Non-pigmented ciliary epithelial cell (primary cell): ENCODE measurements around the gene RFESD.
A peak's percentile ranks its signal among the peaks of the same experiment; 100 is the strongest.

ENCODE experiments used
- DNase-seq: peaks from one replicate; pipeline ENCODE4 v3.0.0-alpha.2; 2010; ENCODE audit warnings: low read depth

RFESD gene

DNA sequence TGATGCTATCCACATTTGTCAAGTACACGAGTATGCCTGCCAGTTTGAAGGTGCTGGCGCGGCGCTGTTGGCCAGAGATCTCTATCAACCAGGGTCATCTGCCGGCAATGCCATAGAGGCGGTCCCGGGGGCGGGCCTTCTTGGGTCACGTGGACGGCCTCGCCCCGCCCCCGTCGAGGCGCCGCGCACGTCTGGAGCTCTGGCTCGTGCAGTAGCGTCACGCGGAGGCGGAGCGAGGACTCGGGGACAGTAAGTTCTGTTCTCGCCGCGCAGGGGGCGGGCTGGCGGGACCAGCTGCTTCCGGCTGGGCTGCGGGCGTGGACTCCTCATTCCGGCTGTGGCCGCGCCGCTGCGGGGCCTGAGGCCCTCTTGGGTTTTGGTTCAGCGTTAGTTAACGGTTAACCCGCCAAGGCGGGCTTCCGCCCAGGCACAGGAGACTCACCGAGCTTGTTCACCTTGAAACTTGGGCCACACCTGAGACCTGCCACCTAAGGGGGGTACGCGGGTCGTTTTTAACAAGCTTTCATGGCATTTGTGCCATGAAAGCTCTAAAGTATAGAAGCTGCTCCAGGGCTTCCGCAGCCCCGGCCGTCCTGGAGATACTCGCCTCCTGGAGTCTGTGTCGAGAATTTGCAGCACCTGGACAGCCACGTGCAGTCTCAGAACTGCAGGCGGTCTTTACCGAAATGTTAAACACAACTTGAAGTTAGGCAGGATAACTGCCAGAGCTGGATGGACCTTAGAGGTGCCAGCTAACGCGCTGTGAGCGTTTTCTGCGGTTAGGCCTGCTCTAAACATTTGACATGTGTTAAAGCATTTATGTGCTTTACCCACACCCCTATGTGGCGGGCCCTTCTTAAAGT lies at the start of gene RFESD:
Gene RFESD (plus strand): TSS at position 209 of the 863 bp plus-strand sequence. CDS start 5,495 bp downstream, outside the sequence.
- DNase-seq: peak; percentile 86

DNA sequence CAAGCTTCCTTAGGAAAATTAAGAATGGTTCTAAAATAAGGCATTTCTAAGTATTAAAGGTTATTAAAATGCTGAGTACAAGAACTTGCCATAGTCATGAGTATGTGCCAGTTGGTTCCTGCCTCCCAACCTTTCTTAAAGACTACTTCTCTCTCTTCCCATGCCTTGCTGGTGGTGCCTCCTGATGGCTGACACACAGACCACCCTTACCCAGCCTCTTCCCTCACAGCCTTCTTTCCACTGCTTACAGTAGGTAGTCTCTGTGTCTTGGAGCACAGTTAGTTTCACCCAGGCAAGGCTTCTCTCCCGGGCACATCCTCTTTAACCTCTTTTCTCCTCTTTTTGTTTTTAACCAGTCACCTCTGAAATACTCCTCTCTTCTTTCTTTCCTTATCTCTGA lies 47.3 kb upstream of the RFESD start:
- no peak for DNase-seq

DNA sequence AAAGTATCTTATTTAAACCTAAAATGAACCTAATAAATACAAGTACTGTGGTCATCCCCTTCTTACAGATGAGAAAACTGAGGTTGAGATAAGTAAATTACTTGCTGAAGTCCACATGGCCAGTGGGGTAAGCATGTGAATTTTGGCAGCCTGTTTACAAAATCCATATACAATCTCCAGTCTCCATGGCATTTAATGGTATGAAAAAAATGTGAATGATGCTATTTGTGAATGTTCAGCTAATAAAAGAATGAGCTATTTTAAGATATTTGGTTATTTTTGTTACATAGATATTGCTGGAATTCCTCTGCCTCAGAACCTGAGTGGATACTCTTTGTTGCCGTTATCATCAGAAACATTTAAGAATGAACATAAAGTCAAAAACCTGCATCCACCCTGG lies 46.0 kb upstream of the RFESD start:
- no peak for DNase-seq

DNA sequence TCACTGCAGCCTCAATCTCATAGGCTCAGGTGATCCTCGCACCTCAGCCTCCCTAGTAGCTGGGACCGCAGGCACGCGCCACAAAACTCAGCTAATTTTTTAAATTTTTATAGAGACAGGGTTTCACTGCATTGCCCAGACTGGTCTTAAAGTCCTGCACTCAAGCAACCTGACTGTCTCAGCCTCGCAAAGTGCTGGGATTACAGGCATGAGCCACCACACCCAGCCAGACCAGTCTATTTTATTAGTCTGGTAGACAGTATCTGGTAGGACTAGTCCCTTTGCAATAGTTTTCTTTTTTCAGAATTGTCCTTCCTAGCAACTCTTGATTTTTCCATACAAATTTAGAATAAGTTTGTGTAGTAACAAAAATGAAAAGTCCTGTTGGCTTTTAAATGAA lies 40.8 kb upstream of the RFESD start:
- DNase-seq: no peak

DNA sequence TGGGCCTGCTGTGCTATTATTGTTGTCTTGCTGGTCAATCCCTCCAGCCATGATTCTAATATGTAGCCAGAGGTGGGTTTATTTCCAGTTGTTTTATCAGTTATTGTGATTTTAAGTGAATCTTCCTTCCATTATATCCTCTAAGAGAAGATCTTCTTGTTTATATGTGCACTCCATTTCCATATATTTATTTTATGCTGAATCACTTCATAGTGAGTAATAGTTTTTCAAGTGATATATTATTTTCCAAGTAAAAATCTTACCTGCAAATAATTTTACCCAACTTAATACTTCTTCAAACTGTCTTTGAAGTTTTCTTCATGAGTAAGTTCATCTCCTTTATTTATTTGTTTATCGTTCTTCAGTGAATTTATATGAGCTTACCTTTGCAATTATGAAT lies 40.2 kb upstream of the RFESD start:
- DNase-seq: no peak

DNA sequence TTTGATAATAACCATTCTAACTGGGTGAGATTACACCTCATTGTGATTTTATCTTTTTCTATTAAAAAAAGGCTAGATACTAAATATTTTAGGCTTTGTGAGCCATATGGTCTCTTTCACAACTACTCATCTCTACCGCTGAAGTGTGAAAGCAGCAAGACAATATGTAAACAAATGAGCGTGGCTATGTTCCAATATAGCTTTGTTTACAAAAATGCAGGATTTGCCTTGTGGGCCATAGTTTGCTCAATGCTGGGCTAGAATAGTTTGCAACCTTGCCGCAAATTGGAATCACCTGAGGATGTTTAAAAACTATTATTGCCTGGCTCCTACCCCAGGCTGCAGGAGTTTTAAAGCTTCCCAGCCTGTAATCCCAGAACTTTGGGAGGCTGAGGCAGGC lies 36.9 kb upstream of the RFESD start:
- no peak for DNase-seq

DNA sequence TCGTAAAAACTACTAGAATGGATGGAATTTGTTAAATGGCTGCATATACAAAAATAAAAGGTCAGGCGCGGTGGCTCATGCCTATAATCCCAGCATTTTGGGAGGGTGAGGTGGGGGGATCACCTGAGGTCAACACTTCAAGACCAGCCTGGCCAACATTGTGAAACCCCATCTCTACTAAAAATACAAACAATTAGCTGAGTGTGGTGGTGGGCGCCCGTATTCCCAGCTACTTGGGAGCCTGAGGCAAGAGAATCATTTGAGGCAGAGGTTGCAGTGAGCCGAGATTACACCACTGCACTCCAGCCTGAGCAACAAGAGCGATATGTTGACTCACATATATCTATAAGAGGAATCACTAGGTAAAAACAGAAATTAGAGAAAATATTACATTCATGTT lies 36.0 kb upstream of the RFESD start:
- DNase-seq: no peak

DNA sequence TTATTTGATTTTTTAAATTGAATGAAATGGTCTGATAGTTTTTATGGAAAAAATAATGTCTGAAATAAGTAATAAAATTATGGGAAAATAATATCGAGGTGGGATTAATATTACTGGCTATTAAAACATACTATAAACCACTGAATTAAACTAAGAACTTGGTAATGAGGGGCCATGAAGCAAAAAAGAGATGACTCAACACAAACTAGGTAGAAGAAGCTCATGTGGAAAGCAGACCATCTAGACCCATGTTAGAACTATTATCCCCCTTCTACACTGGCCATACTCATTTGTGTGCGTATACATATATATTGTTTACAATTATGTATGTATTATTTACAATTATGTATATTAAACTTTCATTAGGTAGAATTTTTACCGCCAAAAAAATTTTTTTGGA lies 35.2 kb upstream of the RFESD start:
- no peak for DNase-seq

DNA sequence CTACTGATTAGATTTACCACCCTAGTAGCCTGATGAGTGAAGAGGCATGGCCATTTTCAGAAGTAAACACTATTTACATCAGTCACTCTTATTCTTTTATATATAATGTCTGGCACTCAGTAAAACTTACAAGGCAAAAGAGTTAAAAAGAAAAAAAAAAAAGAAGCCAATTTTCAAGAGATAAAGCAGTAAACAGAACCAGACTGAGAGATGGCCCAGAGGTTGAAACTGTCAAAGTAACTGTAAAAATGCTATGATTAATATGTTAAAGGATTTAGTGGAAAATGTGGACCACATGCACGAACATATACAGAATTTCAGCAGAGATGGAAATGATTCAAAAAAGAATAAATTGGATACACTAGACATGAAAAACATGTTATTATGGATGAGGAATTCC lies 33.1 kb upstream of the RFESD start:
- no peak for DNase-seq

DNA sequence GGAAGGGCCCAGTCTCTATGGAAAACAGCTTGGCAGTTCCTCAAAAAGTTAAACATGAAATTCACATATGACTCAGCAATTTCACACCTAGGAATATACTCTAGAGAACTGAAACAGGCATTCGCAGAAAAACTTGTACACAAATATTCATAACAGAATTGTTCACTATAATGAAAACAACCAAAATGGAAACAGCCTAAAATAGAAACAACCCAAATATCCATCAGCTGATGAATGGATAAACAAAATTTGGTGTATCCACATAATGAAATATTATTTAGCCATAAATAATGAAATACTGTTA lies 31.5 kb upstream of the RFESD start:
- no peak for DNase-seq

DNA sequence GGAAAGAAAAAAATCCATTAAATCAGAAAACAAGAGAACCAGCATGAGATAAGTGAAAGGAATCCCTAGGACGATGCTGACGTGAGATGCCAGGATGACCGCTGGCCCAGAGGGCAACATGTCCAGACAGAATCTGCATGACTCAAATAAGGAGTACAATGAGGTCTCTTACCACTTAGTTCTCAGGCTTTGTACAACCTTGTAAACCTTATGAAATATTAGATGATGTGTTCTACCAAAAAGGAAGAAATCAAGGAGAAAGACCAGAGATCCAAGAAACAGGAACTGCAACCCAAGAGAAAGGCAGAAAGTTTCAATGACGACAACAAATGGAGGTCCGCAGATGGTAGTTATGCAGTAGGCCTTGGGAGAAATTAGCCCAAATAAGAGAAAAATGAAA lies 29.5 kb upstream of the RFESD start:
- DNase-seq: no peak

DNA sequence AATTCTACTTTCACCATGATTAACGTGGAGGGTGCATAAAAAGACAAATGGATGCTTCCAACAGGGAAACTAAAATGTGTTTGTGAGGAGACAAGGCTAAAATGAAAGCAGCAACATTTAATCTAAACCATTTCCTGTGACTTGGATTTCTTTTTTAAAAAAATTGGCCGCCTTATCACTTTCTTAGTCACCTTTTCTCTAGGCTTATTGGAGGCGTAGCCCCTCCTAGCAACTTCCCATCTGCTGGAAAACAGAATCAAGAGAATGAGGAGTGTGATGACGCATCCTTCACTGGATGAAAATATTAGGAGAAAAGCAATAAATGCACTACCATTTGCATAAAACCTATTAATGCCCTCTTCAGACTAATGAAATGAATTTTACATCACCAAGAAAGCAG lies 27.5 kb upstream of the RFESD start:
- no peak for DNase-seq

DNA sequence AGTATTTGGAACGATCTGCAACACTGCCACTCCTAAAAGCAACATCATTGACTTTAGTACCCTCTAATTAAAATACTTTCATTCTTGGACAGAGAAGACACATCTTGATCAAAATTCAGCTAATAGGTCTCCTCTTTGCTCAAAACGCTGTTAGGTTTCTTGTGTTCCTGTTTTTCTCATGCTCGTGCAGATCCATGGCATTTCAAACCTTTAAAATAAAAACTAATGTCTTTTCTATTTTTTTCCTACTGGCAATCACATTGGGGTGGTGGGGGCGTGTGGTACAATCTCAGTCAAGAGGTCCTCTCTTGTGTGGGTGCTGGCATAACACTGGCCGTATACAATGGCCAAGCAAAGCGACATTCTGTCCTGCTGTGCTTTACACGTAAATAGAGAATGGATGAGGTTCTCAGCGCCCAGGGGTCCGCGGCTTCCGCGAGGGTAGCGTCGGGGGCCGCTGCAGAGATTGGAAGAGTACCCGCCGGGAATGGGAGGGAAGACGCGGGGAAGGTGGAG lies 27.0 kb upstream of the RFESD start:
- DNase-seq: no peak

DNA sequence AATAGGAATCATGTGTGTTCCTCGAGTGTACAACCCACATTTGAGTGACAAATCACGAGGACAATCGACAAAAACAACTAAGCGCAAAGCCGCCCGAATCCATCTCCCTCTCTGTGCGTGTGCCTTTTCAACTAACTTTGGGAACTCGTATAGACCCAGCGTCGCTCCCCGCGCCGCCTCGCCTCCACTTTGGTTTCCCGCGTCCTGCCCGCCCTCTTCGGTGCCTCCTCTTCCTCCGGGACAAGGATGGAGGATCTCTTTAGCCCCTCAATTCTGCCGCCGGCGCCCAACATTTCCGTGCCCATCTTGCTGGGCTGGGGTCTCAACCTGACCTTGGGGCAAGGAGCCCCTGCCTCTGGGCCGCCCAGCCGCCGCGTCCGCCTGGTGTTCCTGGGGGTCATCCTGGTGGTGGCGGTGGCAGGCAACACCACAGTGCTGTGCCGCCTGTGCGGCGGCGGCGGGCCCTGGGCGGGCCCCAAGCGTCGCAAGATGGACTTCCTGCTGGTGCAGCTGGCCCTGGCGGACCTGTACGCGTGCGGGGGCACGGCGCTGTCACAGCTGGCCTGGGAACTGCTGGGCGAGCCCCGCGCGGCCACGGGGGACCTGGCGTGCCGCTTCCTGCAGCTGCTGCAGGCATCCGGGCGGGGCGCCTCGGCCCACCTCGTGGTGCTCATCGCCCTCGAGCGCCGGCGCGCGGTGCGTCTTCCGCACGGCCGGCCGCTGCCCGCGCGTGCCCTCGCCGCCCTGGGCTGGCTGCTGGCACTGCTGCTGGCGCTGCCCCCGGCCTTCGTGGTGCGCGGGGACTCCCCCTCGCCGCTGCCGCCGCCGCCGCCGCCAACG lies 26.3 kb upstream of the RFESD start, which contains the start of gene GPR150:
Gene GPR150 (plus strand): TSS at position 58 of the 840 bp plus-strand sequence. CDS start 189 bp downstream, at position 247.
- no peak for DNase-seq

DNA sequence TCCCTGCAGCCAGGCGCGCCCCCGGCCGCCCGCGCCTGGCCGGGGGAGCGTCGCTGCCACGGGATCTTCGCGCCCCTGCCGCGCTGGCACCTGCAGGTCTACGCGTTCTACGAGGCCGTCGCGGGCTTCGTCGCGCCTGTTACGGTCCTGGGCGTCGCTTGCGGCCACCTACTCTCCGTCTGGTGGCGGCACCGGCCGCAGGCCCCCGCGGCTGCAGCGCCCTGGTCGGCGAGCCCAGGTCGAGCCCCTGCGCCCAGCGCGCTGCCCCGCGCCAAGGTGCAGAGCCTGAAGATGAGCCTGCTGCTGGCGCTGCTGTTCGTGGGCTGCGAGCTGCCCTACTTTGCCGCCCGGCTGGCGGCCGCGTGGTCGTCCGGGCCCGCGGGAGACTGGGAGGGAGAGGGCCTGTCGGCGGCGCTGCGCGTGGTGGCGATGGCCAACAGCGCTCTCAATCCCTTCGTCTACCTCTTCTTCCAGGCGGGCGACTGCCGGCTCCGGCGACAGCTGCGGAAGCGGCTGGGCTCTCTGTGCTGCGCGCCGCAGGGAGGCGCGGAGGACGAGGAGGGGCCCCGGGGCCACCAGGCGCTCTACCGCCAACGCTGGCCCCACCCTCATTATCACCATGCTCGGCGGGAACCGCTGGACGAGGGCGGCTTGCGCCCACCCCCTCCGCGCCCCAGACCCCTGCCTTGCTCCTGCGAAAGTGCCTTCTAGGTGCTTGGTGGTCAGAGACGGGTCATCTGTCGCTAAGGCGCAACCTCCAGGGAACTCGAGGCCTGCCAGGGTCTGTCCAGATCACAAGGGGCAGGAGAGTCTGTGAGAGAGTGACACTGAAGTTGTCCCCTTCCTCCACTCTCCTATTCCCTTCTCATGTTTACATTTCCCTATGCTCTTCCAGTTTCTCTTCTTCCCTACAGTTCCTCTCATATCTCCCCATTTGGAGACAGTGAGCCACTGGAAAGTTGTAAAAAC lies 25.4 kb upstream of the RFESD start:
- no peak for DNase-seq

DNA sequence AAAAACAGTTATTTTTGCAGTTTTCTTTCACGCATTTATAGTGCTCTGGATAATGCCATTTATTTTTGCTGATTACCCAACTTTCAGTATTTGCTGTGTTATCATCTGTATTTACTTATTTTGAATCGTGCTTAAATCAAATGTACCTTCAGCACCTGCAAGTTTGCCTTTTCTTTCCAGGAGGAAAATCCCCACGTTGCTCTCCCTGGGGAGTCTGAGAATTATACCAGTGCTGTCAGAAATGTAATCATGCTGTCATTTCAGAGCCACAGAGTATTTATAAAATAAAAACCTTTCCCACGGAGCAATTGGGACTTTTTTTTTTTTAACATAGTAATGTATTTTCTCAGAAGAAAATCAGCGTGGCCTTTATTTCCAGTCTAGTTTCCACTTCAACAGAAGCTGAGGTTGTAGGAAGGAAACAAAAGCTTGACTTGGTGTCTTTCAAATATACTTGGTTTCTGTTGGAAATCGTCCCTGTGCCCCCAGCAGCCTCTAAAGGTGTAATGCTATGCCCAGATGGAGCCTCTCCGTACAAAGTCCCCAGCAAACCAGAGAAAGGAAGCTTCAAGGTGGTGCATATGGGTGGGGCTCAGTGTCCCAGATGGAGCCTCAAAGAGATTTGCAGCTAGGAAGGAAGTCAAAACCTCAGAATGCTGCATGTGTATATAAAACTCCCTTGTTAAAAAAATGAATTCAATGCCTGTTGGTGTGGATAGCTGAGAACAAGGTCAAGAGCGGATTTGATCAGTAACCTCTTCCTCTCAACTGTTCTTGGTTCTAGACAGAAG lies 24.5 kb upstream of the RFESD start:
- DNase-seq: no peak

DNA sequence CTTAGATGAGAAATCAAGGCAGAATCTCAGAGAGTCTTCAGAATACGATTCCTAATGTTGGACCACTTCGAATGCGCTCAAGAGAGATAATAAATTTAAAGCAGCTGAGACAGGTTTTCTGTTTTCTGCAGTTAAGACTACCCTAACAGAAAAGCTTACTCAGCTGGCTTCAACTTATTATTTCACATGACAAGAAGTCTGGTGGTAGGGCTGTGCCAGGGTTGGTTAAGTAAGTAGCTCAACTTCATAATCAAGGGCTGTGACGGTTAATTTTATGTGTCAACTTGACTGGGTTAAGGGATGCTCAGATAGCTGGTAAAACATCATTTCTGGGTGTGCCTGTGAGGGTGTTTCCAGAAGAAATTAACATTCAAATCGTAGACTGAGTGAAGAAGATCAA lies 22.9 kb upstream of the RFESD start:
- no peak for DNase-seq

DNA sequence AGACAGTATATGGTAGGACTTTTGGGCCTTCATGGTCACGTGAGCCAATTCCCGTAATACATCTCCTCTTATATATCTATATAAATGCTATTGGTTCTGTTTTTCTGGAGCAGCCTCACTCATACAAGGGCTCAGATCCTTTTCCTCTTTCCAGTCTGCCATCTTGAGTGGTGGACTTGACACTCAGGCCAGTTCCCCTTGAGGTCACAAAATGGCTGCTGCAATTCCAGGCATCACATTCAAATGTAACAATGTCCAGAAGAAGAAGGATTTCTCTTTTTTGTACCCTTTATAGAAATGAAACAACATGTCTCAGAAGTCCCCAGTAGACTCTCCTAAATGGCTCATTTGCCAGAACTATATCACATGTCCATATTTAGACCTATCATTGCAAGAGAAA lies 22.2 kb upstream of the RFESD start:
- DNase-seq: no peak

DNA sequence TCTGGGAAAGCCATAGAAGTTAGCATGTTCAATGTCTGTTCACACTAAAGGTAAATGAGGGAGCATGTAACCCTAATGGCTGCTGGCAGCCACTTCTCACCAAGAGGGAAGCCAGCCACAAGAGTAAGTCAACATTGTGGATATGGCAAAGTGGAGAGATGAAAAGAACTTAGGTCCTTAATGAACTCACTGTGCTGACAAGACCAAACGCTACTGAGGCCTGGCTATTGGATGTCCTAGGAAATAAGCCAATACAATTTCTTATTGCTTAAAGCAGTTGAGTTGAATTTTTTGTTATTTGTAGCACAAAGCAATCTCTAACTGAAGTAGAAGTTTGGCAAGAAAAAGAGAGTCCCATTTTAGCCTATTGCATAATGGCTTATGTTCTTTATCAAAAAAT lies 19.9 kb upstream of the RFESD start:
- DNase-seq: no peak

DNA sequence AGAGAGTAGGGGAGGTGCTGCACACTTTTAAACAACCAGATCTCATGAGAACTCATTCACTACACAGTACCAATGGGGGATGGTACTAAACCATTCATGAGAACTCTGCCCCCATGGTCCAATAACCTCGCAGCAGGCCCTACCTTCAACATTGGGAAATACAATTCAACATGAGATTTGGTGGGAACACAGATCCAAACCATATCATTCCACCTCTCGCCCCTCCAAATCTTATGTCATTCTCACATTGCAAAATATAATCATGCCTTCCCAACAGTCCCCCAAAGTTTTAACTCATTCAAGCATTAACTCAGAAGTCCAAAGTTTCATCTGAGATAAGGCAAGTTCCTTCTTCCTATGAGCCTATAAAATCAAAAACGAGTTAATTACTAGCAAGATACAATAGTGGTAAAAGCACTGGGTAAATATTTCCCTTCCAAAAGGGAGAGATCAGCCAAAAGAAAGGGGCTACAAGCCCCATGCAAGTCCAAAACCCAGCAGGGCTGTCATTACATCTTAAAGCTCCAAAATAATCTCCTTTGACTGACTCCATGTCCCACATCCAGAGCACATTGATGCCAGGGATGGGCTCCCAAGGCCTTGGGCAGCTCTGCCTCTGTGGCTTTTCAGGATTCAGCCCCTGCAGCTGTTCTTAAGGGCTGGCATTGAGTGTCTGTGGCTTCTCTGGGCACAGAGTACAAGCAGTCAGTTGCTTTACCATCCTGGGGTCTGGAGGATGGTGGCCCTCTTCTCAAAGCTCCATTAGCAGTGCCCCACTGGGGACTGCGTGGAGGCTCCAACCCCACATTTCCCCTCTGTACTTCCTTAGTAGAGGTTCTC lies 18.4 kb upstream of the RFESD start:
- DNase-seq: no peak
